ENCODE data around the gene DPAGT1. TPM values are rescaled to one million over a fixed set of nuclear protein-coding genes. Genes with fewer than 3 reads are reported as not detected.

DPAGT1 gene
- total and polyA plus RNA-seq, 2 of the 8 experiments (the other 6 are each of a cell fraction or from before 2014, with no cell fraction given): 59.8 to 236 TPM

GRCh38 chr11:119048644-119049043 is 53.0 kb downstream of the DPAGT1 start:
- H4K5ac ChIP-seq (ENCODE audit: insufficient read length, low read depth, low read length): no peak overlapping the region
- H3K56ac ChIP-seq (replicated peaks; ENCODE audit: insufficient read length, low read depth, low read length): no peak overlapping the region
- peaks cover 0 to 3% (median 0%) of the 10 kb centered on the region in 4 experiments; a peak in 1 of 7 replicates for H3K4me1 ChIP-seq (replicated peaks in 1 of 4; ENCODE audit: control insufficient read depth in 3 of 4, insufficient read depth in 4 of 4, low read length in 3 of 4)
- H3K36me3 ChIP-seq (ENCODE audit: control insufficient read depth in 2 of 4, insufficient read depth in 4 of 4, low read length in 3 of 4): peaks cover 53 to 81% (median 76%) of the 10 kb centered on the region in 4 experiments
- no peak overlapping the region for H3K23ac ChIP-seq (ENCODE audit: insufficient read length)
- H2AK5ac ChIP-seq (ENCODE audit: low read depth, low read length): no peak overlapping the region
- no peak overlapping the region for H2BK12ac ChIP-seq (ENCODE audit: low read depth, low read length)
- DNase-seq (ENCODE audit: low read depth in 1 of 2, low spot score in 2 of 2): no peak
- no peak overlapping the region for H2BK15ac ChIP-seq (ENCODE audit: low read length)
- H3K4ac ChIP-seq (replicated peaks; ENCODE audit: insufficient read length, low read depth, low read length): no peak overlapping the region
- 0 out of 2 replicates have a peak, but pooled peaks cover 5% of the 10 kb centered on the region for H3K79me1 ChIP-seq (ENCODE audit: low read depth, low read length)
- H3K9ac ChIP-seq (replicated peaks in 1 of 4; ENCODE audit: extremely low read depth in 1 of 4, low read depth in 3 of 4, low read length in 3 of 4): no peak overlapping the region
- H2BK120ac ChIP-seq (replicated peaks; ENCODE audit: low read depth, low read length): no peak overlapping the region
- no peak overlapping the region for H3K18ac ChIP-seq (ENCODE audit: extremely low read depth, low read length)
- no peak overlapping the region for H2AFZ ChIP-seq (ENCODE audit: low read length)
- H2BK20ac ChIP-seq (ENCODE audit: low read length): no peak overlapping the region
- no peak overlapping the region for H3K4me2 ChIP-seq (ENCODE audit: insufficient read depth in 1 of 2, low read depth in 2 of 2, low read length in 2 of 2)
- no peak overlapping the region for H4K91ac ChIP-seq (replicated peaks; ENCODE audit: insufficient read length, low read length)
- 87% methylated on average over 9 of the region's 9 CpGs; no CpG with 5 or more reads in 1 of the 2 experiments for WGBS, 2 experiments (ENCODE audit: extremely low coverage in 1 of 2, insufficient coverage in 1 of 2, insufficient read length in 1 of 2, insufficient replicate concordance in 2 of 2, low coverage in 1 of 2, low lambda C conversion rate in 2 of 2, missing lambda C conversion rate in 1 of 2)
- H3K27ac ChIP-seq (ENCODE audit: low read depth, low read length): no peak overlapping the region
- no peak for FAIRE-seq
- no peak overlapping the region for H3K14ac ChIP-seq (ENCODE audit: insufficient read length)
- no peak overlapping the region for H3K4me3 ChIP-seq (ENCODE audit: extremely low read depth in 1 of 4, insufficient read depth in 2 of 4, low read depth in 3 of 4, low read length in 4 of 4)
- H4K8ac ChIP-seq (ENCODE audit: extremely low read depth, insufficient read depth, low read length): no peak overlapping the region
- no peaks in the 10 kb centered on the region for H3K27me3 ChIP-seq (replicated peaks in 1 of 4; ENCODE audit: control insufficient read depth in 3 of 4, extremely low read depth in 1 of 4, insufficient read depth in 3 of 4, low read length in 3 of 4)
- no peaks in the 10 kb centered on the region for H3K9me3 ChIP-seq (ENCODE audit: insufficient read depth in 2 of 2, low read depth in 1 of 2, low read length in 1 of 2)
- CTCF ChIA-PET (ENCODE audit: partially characterized antibody): interaction anchor here (0.6 to 1.4 kb wide), 6 partner anchors 14 to 1570 kb away, joined by 3 read pairs; no protein-coding TSS in a partner anchor
- POLR2A ChIA-PET (ENCODE audit: partially characterized antibody): interaction anchor here (0.6 to 2.2 kb wide), 8 partner anchors 8 to 51 kb away, joined by 3 to 10 read pairs (median 4); partner anchors contain the start of genes HYOU1, RPS25 and TRAPPC4
- peaks cover 3 to 27% of the 10 kb centered on the region in 2 experiments for H4K20me1 ChIP-seq (replicated peaks in 1 of 2; ENCODE audit: control insufficient read depth in 1 of 2, insufficient read depth in 2 of 2, low read length in 2 of 2)
- H3K79me2 ChIP-seq (ENCODE audit: control insufficient read depth in 1 of 2, insufficient read depth in 2 of 2, low read length in 2 of 2): no peaks in the 10 kb centered on the region
- no peak overlapping the region for H2BK5ac ChIP-seq (ENCODE audit: low read depth, low read length)
- no peaks in the 10 kb centered on the region; the same call in 1 of the 2 replicates for H3K23me2 ChIP-seq (ENCODE audit: low read depth, low read length)
- TF ChIP-seq RBBP5 (IDR thresholded peaks at IDR 0.05; ENCODE audit: borderline replicate concordance, low read depth, low read length) (no peak), RFX5 (IDR thresholded peaks at IDR 0.05; ENCODE audit: borderline replicate concordance, low read depth, low read length) (no peak), HDAC6 (IDR thresholded peaks at IDR 0.05; ENCODE audit: low read depth, low read length) (no peak), EP300 (IDR thresholded peaks at IDR 0.05; ENCODE audit: borderline replicate concordance in 1 of 2, low read depth in 2 of 2, low read length in 2 of 2) (no peak), POLR2A (IDR thresholded peaks at IDR 0.05; ENCODE audit: control extremely low read depth in 1 of 2, low read depth in 2 of 2, low read length in 2 of 2) (no peak), KDM1A (IDR thresholded peaks at IDR 0.05; ENCODE audit: borderline replicate concordance, low read length) (no peak), TEAD4 (IDR thresholded peaks at IDR 0.05; ENCODE audit: low read depth, low read length) (no peak), ATF3 (IDR thresholded peaks at IDR 0.05; ENCODE audit: insufficient read depth, low read depth, low read length) (no peak), CHD2 (IDR thresholded peaks at IDR 0.05; ENCODE audit: low read length) (no peak), SP1 (IDR thresholded peaks at IDR 0.05; ENCODE audit: low read depth, low read length) (no peak), YY1 (IDR thresholded peaks at IDR 0.05; ENCODE audit: low read depth, low read length) (no peak), NANOG (IDR thresholded peaks at IDR 0.05; ENCODE audit: insufficient read depth, low read depth, low read length, poor library complexity, severe bottlenecking) (no peak), TAF7 (optimal IDR thresholded peaks at IDR 0.05; ENCODE audit: borderline replicate concordance, low read depth, low read length) (no peak), CBX8 (IDR thresholded peaks at IDR 0.05; ENCODE audit: borderline replicate concordance, low read depth, low read length) (no peak)
